Subcutaneous abdominal adipose tissue (tissue), 5 donors: Measurements from ENCODE around the gene TOR1AIP1.
"Not testable (repeated sequence)": the region's sequence is repeated elsewhere in the genome, so short reads cannot be mapped to it uniquely, and the experiment has no call there.

Source experiments
- H3K27ac ChIP-seq: one replicate; pipeline ENCODE4 v1.7.0; 2013; ENCODE audit warnings: low read depth, mild to moderate bottlenecking, inconsistent platforms, low read length, moderate library complexity
- H3K27me3 ChIP-seq, 5 donors: one replicate each; pipeline ENCODE4 v1.7.0; 2013; ENCODE audit warnings: low read length in 5 of 5, inconsistent platforms in 1 of 5; ENCODE audit not compliant: control insufficient read depth in 5 of 5, insufficient read depth in 4 of 5
- H3K36me3 ChIP-seq, 5 donors: one replicate each; pipeline ENCODE4 v1.7.0; 2013; ENCODE audit warnings: low read length in 5 of 5; ENCODE audit not compliant: control insufficient read depth in 5 of 5, insufficient read depth in 5 of 5
- H3K4me1 ChIP-seq, 5 donors: one replicate each; pipeline ENCODE4 v1.7.0; 2013; ENCODE audit warnings: low read length in 5 of 5, mild to moderate bottlenecking in 3 of 5, moderate library complexity in 1 of 5; ENCODE audit not compliant: control insufficient read depth in 5 of 5, insufficient read depth in 5 of 5
- H3K4me3 ChIP-seq, 5 donors: one replicate each; pipeline ENCODE4 v1.7.0; 2013; ENCODE audit warnings: low read length in 5 of 5, low read depth in 1 of 5
- H3K9ac ChIP-seq, 5 donors: one replicate each; pipeline ENCODE4 v1.7.0; 2013; ENCODE audit warnings: low read length in 5 of 5, mild to moderate bottlenecking in 4 of 5, moderate library complexity in 3 of 5
- H3K9me3 ChIP-seq, 5 donors: one replicate each; pipeline ENCODE4 v1.7.0; 2013; ENCODE audit warnings: low read length in 5 of 5; ENCODE audit not compliant: control insufficient read depth in 5 of 5
- donor health status: healthy.
- donor health status: healthy.
- donor health status: healthy.
- donor health status: healthy.
- donor health status: healthy.

TOR1AIP1 gene

DNA sequence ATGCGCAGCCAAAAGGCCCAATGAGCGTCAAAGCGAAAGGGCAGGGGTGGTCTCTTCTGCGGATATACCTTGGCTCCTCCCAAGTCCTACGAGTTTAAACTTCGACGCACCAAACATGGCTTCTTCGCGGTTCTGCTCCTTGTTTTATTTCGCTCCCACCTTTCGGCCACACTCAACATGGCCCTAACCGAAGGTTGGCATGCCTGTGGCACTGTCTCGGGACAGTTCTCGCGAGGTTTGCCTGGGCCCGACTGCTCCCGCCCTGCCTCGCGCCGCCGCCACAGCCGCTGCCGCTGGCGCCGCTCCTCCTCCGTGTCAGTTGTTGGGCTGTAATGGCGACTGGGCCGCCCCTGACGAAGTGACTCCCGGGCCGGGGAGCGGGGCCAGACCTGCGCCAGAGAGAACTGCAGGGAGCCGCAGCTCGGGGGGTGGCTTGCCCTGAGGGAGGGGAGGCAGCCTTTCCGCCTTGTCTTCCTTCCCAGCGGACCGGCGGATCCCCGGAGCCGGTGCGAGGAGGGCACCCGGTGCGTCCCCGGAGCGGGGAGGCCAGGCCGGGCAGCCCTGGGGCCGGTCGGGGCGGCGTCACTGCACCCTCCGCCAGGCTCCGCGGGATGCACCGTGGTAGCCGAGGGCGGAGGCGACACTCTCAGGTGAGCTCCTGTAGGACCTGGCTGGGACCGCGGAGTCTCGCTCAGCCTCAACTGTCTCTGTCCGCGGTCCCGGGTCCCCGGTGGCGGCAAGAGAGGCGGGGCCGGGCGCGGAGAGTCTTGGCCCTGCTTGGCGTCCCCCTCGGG is 72.6 kb downstream of the TOR1AIP1 start, which contains the start of gene CEP350:
Gene CEP350, plus strand, starts transcription at position 318 of the 794 bp plus-strand sequence. CDS start 31,372 bp downstream, outside the sequence.
- Histone ChIP-seq H3K27me3 (no peaks in the 10 kb centered on the region), H3K9ac (peak within 1 kb of the TSS; percentile 92 to 98 (median 95)), H3K27ac (peak within 1 kb of the TSS; percentile 91), H3K36me3 (no peaks in the 10 kb centered on the region), H3K4me3 (peak within 1 kb of the TSS; percentile 80 to 98 (median 96)), H3K4me1 (peaks cover 3 to 32% (median 29%) of the 10 kb centered on the region in 5 donors), H3K9me3 (no peaks in the 10 kb centered on the region)

DNA sequence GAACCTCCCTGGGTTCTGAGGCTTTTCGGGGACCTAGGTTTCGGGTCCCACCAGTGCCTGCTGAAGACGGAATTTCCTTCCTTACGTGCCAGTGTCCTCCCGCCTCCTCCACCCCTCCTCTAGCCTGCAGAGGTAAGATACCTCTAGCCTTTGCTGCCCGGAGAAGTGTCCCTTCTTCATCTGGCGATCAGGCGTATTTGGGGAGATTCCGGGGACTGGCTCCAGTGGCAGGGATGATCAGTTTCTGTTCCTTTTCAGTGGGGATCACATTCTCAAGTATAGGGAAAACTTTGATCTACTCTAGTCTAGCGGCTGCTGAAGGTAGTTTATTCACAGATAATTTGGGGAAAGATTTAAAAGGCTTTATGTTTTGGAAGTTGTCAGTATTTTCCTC is 73.2 kb downstream of the TOR1AIP1 start:
- Histone ChIP-seq H3K36me3 (no peaks in the 10 kb centered on the region), H3K9me3 (no peaks in the 10 kb centered on the region), H3K4me1 (peaks cover 3 to 32% (median 29%) of the 10 kb centered on the region in 5 donors), H3K27me3 (no peaks in the 10 kb centered on the region), H3K4me3 (peak overlapping the region; percentile 80 to 98 (median 96)), H3K27ac (peak overlapping the region; percentile 91), H3K9ac (peak overlapping the region; percentile 89 to 98 (median 95))

DNA sequence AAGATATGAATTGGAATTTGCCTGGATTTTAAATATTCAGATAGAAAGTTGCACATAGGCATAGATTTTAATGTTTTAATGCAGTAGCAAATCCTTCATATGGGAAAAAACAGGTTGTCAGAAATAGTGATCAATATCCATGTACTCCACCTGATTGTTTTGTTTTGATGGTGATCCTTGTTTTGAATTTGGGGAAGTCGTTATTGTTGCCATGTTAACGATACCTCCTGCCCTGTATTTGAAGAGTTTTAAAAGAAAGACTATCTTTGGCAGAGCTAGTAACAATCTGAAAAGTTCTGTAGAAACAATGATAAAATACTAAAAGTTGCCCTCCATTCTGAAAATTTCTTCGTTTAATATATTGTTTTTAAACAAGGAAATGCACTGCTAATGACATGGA is 73.6 kb downstream of the TOR1AIP1 start:
- H3K36me3 ChIP-seq, result no peaks in the 10 kb centered on the region
- no peaks in the 10 kb centered on the region for H3K27me3 ChIP-seq
- H3K4me3 ChIP-seq, result peak overlapping the region; percentile 80 to 98 (median 96)
- H3K4me1 ChIP-seq, result peaks cover 3 to 32% (median 29%) of the 10 kb centered on the region in 5 donors
- H3K27ac ChIP-seq, result peak overlapping the region; percentile 91
- H3K9ac ChIP-seq, result peak overlapping the region; percentile 89 to 98 (median 95)
- no peaks in the 10 kb centered on the region for H3K9me3 ChIP-seq

DNA sequence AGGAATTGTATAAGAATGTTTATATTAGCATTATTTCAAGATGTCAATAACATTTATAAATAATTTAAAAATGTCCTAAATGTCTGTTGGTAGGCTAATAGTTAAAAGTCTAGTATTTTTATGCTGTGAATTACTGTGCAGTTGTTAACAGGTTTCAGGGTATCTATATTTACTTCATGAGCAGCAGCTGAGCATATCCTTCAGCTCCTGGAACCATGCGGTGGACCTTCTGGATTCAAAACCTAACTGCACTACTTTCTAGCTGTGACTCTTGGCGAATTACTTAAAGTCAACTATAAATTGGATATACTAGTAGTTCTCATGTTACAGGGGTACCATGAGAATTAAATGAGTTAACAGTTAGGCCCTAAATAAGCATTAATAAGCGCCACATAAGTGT is 76.3 kb downstream of the TOR1AIP1 start:
- Histone ChIP-seq H3K27ac (no peak overlapping the region), H3K27me3 (no peaks in the 10 kb centered on the region), H3K9me3 (no peaks in the 10 kb centered on the region), H3K4me1 (peaks cover 3 to 32% (median 28%) of the 10 kb centered on the region in 5 donors), H3K4me3 (no peak overlapping the region), H3K9ac (no peak overlapping the region), H3K36me3 (peaks cover 0 to 4% (median 0%) of the 10 kb centered on the region in 5 donors)

DNA sequence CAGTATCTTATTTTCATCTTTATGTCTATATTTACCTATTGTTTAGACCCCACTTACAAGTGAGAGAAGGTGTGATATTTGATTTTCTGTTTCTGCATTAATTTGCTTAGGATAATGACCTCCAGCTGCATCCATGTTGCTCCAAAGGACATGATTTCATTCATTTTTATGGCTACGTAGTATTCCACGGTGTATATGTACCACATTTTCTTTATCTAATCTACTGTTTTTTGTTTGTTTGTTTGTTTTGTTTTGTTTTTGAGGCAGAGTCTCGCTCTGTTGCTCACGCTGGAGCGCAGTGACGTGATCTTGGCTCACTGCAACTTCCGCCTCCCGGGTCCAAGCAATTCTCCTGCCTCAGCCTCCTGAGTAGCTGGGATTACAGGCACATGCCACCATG is 80.1 kb downstream of the TOR1AIP1 start:
- H3K27ac ChIP-seq, H3K36me3 ChIP-seq, H3K4me3 ChIP-seq, H3K9ac ChIP-seq, H3K9me3 ChIP-seq, H3K27me3 ChIP-seq: not testable (repeated sequence)
- peaks cover 0 to 16% (median 6%) of the 10 kb centered on the region in 5 donors for H3K4me1 ChIP-seq

DNA sequence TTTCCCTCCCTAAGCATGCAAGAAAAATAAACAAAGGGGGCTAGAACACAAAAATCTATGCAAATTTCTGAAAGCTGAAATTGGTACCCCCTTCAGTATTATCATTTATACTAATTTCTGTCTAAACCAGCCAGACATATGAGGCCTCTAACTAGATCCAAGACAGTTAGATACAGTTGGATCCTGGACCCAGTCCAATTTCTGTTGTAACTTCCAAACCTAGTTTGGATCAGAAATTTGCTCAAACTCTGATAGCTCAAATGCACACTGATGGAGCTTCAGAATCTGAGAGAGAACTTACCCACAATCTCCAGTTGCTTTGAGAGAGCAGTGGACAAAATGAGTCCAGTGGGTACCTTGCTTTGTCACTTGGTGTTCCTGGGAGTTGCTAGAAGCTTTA is 84.5 kb downstream of the TOR1AIP1 start:
- no peaks in the 10 kb centered on the region for H3K27me3 ChIP-seq
- H3K36me3 ChIP-seq, result peaks cover 0 to 1% (median 0%) of the 10 kb centered on the region in 5 donors
- no peak overlapping the region for H3K9ac ChIP-seq
- H3K4me1 ChIP-seq, result peaks cover 0 to 35% (median 21%) of the 10 kb centered on the region in 5 donors
- H3K9me3 ChIP-seq, result peaks cover 0 to 3% (median 0%) of the 10 kb centered on the region in 5 donors
- H3K27ac ChIP-seq, result no peak overlapping the region
- H3K4me3 ChIP-seq, result no peak overlapping the region

DNA sequence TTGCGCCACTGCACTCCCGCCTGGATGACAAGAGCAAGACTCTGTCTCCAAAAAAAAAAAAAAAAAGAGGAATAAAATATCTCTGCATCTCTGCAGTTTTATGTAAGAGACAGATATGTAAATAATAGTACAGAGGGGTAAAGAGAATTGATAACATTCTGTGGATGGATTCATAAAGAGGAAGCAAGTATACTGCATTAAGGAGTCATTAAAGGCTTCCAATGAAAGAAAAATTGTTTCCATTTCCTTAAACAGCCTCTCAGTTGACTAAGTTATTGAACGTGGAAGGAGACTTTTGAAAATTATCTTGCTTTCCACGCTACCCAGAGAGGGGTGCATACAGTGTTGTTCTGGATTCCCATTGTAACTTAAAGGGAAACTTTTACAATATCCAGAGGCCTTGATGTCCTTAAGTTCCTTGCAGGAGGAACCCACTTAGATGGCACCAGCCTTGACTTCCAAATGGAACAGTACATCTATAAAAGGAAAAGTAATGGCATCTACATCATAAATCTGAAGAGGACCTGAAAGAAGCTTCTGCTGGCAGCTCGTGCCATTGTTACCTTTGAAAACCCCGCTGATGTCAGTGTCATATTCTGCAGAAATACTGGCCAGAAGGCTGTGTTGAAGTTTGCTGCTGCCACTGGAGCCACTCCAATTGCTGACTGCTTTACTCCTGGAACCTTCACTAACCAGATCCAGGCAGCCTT is 86.4 kb downstream of the TOR1AIP1 start:
- peaks cover 0 to 35% (median 21%) of the 10 kb centered on the region in 5 donors for H3K4me1 ChIP-seq
- no peak overlapping the region for H3K27ac ChIP-seq
- H3K27me3 ChIP-seq, result no peaks in the 10 kb centered on the region
- H3K9ac ChIP-seq, result no peak overlapping the region
- H3K4me3 ChIP-seq, result no peak overlapping the region
- no peaks in the 10 kb centered on the region for H3K36me3 ChIP-seq
- peaks cover 0 to 3% (median 0%) of the 10 kb centered on the region in 5 donors for H3K9me3 ChIP-seq

DNA sequence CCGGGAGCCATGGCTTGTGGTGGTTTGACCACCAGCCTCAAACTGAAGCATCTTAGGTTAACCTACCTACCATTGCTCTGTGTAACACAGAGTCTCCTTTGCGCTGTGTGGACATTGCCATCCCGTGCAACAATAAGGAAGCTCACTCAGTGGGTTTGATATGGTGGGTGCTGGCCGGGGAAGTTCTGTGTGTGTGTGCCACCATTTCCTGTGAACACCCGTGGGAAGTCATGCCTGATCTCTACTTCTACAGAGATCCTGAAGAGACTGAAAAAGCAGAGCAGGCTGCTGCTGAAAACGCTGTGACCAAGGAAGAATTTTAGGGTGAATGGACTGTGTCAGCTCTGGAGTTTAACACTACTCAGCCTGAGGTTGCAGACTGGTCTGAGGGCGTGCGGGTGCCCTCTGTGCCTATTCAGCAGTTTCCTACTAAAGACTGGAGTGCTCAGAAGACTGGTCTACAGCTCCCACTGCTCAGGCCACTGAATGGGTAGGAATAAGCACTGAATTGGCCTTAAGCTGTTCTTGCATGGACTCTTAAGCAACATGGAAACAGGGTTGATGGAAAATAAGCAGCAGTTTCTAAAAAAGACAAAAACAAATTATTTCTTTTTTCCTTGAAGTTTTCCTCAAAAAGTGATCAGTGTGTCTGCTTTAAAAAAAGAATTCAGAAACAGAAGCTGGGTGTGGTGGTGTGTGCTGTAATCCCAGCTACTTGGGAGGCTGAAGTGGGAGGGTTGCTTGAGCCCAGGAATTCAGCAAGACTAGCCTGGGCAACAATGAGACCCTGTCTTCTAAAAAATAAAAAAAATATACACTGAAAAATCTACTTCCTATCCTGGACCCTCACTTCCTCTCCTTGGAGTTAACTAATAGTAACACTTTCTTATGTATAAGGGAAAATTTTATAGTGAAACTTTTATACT is 87.2 kb downstream of the TOR1AIP1 start:
- Histone ChIP-seq H3K4me3 (no peak overlapping the region), H3K9me3 (peaks cover 0 to 3% (median 0%) of the 10 kb centered on the region in 5 donors), H3K36me3 (no peaks in the 10 kb centered on the region), H3K27me3 (no peaks in the 10 kb centered on the region), H3K4me1 (peaks cover 0 to 33% (median 21%) of the 10 kb centered on the region in 5 donors), H3K27ac (peak overlapping the region; percentile 0), H3K9ac (no peak overlapping the region)
